ENCODE results near the gene SLC11A2. TPM values are rescaled to one million over a fixed set of nuclear protein-coding genes. Genes with fewer than 3 reads are reported as not detected.

SLC11A2 gene
- total and polyA plus RNA-seq, 2 of the 8 experiments (the other 6 are each of a cell fraction or from before 2014, with no cell fraction given), result 55.0 to 61.5 TPM

DNA sequence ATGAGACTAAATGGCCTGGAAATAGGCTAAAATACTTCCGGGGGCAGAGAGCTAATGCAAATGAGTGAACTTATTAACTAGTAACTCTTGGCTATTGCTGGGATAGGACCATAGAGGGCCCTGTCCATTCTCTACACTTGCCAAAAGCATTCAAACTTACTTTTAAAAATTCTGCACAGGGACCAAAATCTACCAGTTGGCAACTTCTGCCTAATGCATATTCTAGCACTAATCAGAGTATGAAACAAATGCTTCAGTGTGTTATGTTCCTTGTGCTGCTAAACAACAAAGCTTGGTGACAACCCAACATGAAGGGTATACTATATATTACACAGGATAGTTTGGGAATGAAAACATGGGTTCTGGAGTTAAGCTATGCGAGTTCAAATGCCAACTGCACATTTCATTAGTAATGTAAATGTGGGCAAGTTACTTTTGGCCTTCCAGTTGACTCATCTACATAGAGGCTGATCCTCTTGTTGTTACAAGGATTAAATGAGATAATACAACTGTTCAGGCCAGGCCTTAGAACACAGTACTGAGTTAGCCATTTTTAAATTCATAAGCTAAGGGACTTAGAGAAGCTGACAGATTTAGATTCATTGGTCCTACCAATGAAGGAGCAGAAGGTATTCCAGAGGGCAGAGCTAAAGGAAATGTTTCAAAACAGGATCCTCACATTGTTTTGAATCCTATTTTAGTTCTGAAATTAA, 41.4 kb downstream of the SLC11A2 start (continued):
- TF ChIP-seq CTCF (IDR thresholded peaks at IDR 0.05; ENCODE audit: control extremely low read depth in 1 of 3, insufficient read depth in 1 of 3, low read depth in 1 of 3, low read length in 3 of 3), result no peak
- TF ChIP-seq JUN (IDR thresholded peaks at IDR 0.05; ENCODE audit: low read depth, low read length), result no peak
- no peak for TF ChIP-seq MAX (IDR thresholded peaks at IDR 0.05)

Measured in H1 (cell line).